PFSK-1 (cell line): Measurements from ENCODE around the gene IQSEC3.

Experiments used
- FOXP2 ChIP-seq: optimal IDR thresholded peaks from 2 replicates; pipeline ENCODE3; 2011; ENCODE audit warnings: borderline replicate concordance, control low read depth, inconsistent platforms; ENCODE audit not compliant: insufficient read depth; ENCODE audit errors: extremely low read length, extremely low read depth
- POLR2AphosphoS5 ChIP-seq: IDR thresholded peaks from 2 replicates; pipeline ENCODE4 v1.6.1; 2012; ENCODE audit warnings: low read depth, mild to moderate bottlenecking, control low read depth, low read length, moderate library complexity
- SIN3A ChIP-seq: IDR thresholded peaks from 2 replicates; pipeline ENCODE4 v1.6.1; 2012; ENCODE audit warnings: mild to moderate bottlenecking, low read length, moderate library complexity, borderline replicate concordance; ENCODE audit not compliant: insufficient read depth
- TAF1 ChIP-seq: IDR thresholded peaks from 2 replicates; pipeline ENCODE4 v1.6.1; 2012; ENCODE audit warnings: low read length, control low read depth, borderline replicate concordance; ENCODE audit not compliant: insufficient read depth
- TF ChIP-seq, protein P1 (sequence below), 2 experiments: IDR thresholded peaks; 2 replicates each; pipeline versions ENCODE4 v1.6.1 to v1.8.0; 2011 to 2012; ENCODE audit warnings: low read depth in 2 of 2, low read length in 2 of 2, control low read depth in 1 of 2, inconsistent platforms in 1 of 2, mild to moderate bottlenecking in 1 of 2, moderate library complexity in 1 of 2; ENCODE audit not compliant: insufficient read depth in 1 of 2

DNA sequence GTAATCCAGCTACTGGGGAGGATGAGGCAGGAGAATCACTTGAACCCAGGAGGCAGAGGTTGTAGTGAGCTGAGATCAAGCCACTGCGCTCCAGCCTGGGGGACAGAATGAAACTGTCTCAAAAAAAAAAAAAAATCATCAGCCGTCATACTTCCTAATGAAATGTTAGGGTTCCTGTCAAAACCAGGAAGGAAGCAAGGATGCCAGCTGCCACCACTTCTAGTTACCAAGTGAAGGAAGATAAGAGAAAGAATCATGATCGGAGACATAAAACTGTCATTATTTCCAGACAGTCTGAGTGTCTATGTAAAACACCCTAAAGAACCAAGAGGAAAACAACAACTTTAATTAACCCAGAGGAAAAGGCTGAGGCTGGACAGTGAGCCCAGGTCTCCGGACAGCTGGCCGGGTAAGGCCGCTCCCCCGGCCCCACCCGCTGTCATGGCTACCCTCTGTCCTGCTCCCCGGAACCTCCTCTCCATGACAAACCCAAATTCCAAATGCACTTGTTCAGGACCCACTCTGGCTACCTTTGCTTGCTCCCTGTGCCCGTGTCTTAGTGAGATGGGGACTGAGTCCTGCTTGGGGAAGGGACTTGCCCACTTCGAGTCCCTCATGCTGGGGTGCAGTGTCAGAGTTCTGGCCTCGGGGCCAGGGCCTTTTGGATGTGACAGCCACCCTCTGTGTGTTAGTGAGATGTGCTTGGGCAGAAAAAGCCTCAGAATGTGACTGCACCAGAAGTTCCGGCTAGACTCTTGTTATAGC lies 118.4 kb downstream of the IQSEC3 start:
- no peak for TF ChIP-seq TAF1
- TF ChIP-seq SIN3A: no peak
- TF ChIP-seq POLR2AphosphoS5: no peak
- TF ChIP-seq, protein P1, sequence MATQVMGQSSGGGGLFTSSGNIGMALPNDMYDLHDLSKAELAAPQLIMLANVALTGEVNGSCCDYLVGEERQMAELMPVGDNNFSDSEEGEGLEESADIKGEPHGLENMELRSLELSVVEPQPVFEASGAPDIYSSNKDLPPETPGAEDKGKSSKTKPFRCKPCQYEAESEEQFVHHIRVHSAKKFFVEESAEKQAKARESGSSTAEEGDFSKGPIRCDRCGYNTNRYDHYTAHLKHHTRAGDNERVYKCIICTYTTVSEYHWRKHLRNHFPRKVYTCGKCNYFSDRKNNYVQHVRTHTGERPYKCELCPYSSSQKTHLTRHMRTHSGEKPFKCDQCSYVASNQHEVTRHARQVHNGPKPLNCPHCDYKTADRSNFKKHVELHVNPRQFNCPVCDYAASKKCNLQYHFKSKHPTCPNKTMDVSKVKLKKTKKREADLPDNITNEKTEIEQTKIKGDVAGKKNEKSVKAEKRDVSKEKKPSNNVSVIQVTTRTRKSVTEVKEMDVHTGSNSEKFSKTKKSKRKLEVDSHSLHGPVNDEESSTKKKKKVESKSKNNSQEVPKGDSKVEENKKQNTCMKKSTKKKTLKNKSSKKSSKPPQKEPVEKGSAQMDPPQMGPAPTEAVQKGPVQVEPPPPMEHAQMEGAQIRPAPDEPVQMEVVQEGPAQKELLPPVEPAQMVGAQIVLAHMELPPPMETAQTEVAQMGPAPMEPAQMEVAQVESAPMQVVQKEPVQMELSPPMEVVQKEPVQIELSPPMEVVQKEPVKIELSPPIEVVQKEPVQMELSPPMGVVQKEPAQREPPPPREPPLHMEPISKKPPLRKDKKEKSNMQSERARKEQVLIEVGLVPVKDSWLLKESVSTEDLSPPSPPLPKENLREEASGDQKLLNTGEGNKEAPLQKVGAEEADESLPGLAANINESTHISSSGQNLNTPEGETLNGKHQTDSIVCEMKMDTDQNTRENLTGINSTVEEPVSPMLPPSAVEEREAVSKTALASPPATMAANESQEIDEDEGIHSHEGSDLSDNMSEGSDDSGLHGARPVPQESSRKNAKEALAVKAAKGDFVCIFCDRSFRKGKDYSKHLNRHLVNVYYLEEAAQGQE (IDR thresholded peaks at IDR 0.05; ENCODE audit: insufficient read depth in 1 of 2, low read depth in 2 of 2, low read length in 2 of 2): no peak
- TF ChIP-seq FOXP2: no peak
